Measurements from ENCODE around the gene ERGIC1.
A peak's percentile ranks its signal among the peaks of the same experiment; 100 is the strongest.
"Not testable (repeated sequence)": the region's sequence is repeated elsewhere in the genome, so short reads cannot be mapped to it uniquely, and the experiment has no call there.

The ERGIC1 gene

DNA sequence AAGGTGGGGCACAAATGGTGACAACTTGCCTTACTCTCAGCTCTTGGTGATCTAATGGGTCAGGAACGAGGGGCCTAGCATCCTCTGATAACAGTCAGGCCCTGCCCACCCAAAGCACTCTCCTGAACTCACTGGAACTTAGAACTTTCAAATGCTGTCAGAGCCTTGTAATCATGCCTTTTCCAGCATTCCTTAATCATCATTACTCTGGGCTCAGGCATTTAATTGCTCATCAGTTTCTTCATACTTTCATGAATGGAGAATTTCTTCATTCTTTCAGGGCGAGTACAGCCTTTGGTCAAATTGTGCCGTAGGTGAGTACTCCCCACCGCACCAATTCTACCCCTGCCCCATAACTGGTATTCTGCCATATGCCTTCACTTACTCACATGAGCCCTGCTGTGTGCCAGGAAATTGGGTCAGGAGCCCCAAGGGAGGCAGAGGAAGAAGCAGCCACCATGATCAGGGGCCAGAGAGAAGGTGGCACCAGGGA is 32.8 kb upstream of the ERGIC1 start:
- no peak for DNase-seq

DNA sequence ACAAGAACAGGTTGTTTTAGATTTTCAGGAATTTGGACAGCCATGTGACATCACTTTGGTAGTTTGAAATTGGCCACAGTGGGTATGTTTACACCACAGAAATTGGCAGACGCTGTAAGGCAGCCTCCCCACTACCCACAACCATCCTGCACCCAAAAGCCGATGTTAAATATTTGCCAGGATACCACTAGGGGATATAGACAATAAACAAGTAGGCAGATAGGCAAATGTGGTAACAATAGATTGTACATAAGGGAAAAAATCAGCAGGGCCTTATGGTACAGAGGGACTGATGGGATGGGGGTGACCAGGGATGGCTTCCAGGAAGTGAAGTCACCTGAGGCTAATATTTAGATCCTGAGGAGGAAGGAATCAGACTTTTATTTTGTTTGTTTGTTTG is 31.9 kb upstream of the ERGIC1 start:
- DNase-seq = no peak

DNA sequence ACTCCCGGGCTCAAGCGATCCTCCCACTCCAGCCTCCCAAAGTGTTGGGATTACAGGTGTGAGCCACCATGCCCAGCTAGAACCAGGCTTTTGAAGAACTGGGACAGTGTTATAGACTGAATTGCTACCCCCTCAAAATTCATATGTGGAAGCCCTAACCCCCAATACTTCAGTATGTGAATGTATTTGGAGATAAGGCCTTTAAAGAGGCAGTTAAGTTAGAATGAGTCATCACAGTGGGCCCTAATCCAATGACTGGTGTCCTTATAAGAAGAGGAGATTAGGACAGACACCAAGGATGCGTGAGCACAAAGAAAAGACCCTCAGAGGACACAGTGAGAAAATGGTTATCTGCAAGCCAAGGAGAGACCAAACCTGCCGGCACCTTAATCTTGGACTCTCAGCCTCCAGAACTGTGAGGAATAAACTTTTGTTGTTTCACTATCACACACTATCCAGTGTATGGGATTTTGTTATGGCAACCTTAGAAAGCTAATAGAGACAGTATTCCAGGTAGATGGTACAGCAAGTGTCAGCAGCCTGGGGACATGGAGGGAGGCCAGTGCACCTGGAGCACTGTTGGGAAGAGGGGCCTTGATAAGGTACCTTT is 31.4 kb upstream of the ERGIC1 start:
- no peak for DNase-seq

DNA sequence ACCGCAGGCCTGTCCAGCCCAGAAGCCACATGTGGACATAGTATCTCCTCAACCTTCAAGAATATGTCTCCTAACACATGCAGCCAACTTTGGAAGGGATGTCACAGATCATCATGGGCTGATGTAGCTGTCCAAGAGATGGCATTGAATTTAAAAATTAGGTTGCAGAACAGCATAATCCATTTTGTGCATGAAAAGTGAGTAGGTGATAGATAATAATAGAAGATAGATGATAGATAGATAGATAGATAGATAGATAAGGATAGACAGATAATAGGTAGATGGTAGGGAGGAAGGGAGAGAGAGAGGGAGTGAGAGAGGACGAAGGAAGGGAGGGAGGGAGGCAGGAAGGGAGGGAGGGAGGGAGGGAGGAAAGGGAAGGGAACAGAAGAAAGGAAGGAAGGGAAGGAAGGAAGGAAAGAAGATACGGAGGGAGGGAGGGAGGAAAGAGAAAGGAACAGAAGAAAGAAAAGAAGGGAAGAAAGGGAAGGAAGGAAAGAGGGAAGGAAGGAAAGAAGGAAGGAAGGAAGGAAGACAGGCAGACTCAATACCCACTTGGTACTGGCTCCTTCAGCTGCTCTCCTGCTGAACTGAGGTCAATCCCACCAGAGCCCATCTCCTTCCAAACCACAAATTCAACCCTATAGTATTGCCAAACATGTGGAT is 28.9 kb upstream of the ERGIC1 start:
- DNase-seq = no peak

DNA sequence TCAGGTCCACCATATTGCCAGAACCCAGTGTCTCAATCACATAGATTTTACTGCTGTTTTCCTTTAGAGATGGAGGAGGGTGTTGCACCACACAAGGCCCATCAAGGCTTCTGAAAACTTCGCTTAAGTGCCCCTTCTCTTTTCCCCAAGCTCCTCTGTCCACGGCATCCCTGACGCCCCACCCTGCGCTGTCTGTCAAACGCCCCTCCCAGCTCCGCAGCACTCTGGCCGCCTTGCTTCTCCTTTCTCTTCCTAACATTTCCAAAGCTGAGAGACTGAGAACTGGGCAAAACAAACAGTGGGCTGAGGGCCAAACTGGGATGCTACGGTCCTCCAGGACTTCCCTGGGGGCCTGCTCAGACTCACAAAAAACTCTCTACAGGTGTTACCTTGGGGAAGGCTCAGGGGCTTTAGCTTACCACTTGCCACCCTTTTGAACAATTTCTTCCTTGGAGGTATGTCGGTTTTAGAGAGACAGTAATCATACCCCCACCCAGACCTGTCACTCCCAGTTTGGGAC is 28.3 kb upstream of the ERGIC1 start:
- DNase-seq = peak in 2 of 14 donors; percentile 8 to 11

DNA sequence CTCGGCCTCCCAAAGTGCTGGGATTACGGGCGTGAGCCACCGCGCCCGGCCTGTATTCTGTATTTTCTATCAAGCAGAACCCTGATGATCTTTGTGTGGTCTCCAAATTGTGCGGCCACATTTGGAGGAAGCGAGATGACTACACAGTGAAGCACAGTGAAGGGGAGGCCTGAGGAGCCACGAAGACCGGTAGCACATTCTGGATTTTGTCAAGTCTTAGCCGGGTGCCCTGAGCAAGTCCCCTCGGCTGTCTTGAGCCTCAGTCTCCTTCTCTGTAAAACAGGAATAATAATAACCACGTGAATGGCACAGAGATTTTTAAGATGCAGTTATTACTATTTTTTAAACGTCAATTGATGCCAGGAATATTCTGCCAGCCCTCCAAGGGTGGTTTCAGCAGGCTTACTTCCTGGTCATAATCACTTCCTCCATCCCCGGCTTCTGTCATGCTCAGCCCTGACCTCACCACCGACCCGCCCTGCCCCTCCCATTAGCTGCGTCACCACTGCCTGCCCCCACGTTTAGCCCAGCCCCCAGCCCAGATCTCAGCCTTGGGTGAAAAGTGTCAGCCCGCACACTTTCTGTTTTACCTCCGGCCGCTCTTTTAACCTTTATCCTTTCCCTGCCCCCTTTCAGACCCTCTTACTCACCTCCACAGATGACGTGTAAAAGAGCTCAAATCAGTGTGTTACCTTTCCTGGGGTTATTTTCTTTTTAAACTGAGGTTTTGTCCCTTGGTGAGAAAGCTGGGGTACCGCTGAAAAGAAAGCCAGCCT is 27.0 kb upstream of the ERGIC1 start:
- DNase-seq = peak in 8 of 14 donors; percentile 12 to 51 (median 33)

DNA sequence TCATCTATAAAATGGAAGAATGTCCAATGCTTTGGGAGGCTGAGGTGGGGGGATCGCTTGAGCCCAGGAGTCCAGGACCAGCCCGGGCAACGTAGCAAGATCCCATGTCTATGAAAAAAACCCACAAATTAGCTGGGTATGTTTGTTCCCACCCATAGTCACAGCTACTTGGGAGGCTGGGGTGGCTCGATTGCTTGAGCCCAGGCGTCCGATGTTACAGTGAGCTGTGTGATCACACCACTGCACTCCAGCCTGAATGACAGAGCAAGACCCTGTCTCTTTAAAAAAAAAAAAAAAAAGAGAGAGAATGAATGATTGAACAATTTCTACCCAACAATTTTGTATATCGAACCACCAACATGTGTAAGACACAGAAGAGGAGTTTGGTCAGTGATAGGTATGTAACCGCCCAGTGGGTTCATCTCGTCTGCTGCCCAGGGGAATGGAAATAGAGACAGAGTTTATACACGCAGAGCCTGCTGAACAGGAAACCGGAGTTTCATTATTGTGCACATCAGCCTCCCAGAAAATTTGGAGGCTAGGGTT is 26.2 kb upstream of the ERGIC1 start:
- DNase-seq = no peak

DNA sequence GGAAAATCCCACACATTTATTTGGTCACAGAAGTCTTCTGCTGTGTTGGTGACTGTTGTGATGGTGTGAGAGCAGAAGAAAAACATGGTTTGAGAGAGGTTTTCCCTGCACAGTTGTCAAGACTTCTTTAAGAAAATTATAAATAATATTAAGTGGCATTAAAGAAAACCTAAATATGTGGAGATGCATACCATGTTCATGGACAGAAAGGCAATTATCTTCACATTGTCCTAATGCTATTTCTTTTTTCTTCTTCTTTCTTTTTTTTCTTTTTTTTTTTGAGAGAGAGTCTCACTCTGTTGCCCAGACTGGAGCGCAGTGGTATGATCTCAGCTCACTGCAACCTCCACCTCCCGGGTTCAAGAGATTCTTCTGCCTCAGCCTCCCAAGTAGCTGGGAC is 24.3 kb upstream of the ERGIC1 start:
- DNase-seq = no peak

DNA sequence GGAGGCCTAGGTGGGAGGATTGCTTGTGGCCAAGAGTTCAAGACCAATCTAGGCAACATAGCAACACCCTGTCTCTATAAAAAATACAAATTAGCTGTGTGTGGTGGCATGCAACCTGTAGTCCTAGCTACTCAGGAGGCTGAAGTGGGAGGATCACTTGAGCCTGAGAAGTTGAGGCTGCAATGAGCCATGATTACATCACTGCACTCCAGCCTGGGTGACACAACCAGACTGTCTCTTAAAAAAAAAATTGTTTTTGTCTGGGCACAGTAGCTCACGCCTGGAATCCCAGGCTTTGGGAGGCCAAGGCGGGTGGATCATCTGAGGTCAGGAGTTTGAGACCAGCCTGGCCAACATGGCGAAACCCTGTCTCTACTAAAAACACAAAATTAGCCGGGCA is 23.1 kb upstream of the ERGIC1 start:
- DNase-seq = not testable (repeated sequence)

DNA sequence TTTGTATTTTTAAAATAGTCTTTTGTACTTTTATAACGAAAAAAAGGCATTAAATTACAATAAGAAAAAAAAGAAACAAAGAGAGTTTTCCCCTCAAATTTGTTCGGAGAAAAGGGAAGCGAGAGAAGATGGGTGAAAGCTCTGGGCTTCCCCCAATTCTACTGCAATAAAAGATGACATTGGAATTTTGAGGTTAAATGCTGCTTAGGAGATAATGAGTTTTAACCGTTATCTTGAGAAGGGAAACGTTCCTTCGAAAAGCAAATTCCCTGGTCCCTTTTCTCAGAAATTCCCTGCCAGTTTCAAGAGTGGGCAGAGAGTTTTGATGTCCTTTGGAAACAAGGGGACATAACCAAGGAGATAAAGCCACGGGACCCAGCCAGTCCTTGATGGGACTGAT is 18.4 kb upstream of the ERGIC1 start:
- no peak for DNase-seq

DNA sequence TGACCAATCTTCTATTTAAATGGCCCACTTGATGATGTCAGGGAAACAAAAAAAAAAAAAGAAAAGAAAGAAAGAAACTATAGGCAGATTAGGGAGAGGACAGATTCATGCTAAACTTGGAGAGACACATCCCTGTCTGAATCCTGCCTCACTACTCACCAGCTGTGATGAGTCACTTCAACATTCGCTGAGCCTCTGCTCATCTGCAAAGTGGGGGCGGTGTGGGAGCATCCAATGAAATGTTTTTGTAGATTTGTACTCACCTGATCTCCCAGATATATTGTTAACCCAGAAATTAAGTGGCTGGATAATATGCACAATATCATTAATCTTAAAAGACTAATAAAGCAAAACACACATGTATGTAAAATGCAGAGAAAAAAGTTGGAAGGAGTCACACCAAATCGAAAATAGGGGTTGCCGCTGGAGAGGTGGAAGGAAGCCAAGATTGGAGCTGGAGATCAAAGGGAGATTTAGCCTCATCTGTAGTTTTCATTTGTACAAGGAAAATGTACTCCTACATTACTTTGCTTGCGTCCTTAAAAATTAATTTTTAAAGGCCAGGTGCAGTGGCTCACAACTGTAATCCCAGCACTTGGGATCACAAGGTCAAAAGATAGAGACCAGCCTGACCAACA is 17.0 kb upstream of the ERGIC1 start:
- no peak for DNase-seq

DNA sequence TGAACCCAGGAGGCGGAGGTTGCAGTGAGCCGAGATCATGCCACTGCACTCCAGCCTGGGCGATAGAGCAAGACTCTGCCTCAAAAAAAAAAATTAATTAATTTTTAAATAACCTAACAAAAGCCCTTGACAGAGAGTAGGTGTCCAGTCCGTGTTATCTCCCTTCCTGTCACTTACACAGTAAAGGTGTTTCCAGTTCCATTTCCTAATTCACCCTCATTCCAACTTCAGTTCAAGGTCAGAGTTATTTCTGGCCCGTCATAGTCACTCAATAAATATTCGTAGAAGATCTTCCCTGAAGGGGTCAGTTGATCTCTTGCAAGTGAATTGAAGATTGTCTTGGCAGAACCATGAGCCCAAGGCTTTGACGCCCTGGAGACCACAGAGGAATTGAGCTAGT is 16.4 kb upstream of the ERGIC1 start:
- DNase-seq = no peak

DNA sequence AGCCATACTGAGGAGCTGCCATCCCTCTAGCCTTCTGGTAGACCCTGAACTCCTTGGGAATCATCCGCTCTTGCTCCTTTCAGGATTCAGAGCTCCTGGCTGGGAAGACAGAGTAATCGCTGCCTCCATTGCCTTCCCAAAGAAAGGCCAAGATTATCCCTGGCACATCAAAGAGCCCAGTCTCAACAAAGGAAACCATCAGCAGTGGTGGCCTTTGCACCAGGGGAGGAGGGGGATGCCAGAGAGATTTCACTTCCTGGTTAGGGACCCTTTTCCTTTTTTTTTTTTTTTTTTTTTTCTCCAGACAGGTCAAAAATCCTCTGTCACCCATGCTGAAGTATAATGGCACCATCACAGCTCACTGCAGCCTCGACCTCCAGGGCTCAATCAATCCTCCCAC is 16.0 kb upstream of the ERGIC1 start:
- no peak for DNase-seq

DNA sequence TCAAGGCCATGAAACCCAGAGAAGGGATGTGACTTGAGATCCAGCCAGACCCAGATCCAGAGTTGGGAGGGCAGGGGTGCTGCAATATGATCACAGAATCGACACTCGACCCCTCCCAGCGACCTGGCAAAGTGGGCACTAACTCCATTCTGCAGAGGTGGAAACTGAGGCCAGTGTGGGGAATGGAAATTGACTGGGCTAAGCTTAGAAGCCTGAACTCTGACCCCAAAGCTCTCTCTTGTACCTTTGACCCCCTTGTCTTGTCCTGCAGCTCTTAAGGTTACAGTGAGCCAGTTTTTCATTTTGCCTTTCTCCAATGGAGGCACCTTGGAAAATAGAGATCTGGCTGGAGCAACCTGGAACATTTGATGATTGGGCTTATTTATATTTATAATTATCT is 14.5 kb upstream of the ERGIC1 start:
- no peak for DNase-seq

DNA sequence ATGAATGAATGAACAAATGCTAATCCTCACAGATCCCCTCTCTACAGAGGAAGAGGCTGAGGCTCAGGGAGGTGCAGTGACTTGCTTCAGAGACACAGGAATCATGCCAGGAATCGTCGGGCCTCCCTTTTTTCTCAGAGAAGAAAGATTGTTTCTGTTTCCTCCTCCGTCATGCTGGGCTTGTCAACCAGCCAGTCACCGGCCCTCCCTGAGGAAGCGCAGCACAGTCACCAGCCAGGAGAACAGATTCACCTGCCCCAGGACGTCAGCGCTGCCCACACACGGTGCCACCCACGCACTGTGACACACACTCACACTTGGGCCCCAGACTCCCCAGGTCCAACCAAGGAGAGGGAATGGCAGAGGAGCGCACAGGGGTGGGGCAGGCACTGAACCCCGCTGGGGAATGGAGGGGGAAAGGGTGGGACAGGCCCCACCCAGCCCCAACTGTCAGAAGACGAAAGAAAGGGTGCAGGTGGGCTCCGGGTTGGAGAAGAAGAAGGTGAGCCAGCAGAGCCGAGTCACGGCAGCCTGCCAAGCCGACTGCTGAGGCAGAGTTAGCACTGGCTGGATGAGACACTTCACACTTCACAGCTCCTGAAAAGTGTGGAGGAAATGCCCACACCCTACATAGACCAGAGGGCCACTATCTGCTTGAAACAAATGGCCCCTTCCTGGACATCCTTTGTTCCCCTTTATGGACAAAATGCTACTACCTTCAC is 13.8 kb upstream of the ERGIC1 start:
- peak in 1 of 14 donors; percentile 59 for DNase-seq

DNA sequence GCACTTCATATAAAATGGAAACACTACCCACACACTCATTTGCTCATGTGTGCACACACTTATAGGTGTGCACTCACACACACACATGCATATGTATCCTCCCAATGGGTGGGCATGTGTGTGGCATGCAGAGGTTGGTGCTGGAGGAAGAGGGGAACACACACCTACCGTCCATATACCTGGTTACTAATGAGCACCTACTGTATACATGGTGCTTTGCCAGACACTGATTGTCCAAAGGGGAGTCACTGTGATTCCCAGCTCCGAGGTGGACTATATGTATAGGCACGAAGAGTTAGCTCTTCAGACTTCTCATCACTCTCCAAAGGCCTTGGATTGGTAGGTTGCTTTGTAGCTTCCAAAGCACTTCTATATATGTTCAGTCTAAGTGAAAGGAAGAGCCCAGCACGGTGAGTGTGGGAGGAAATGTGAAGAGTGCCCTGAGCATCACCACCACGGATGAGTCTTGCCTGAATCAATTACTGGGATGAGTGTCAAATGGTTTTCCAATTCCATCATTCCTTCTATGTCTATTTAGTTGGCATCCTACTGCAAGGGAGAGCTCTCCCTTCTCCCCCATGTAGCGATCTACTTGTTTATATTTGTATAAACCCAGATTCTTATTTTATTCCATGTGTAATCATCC is 12.6 kb upstream of the ERGIC1 start:
- DNase-seq = no peak

DNA sequence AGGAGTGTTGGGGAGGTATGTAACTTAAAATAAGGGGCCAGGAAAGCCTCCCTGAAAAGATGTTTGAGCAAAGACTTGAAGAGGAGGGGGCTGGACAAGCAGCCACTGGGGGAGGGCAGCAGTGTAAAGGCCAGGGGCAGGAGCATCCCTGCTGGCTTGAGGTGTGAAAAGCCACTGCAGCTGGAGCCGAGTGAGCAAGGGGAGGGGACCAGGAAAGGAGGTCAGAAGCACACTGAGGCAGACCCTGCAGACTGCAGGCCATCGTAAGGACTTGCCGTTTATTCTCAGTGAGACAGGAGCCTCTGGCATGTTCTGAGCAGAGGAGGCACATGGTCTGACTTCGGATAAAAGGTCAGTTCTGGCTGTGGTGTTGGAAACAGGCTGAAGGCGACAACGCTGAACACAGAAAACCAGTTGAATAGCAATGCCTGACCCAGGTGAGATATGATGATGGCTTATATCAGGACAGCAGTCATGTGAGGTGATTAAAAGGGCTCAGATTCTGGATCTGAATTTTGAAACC is 10.2 kb upstream of the ERGIC1 start:
- DNase-seq = no peak

DNA sequence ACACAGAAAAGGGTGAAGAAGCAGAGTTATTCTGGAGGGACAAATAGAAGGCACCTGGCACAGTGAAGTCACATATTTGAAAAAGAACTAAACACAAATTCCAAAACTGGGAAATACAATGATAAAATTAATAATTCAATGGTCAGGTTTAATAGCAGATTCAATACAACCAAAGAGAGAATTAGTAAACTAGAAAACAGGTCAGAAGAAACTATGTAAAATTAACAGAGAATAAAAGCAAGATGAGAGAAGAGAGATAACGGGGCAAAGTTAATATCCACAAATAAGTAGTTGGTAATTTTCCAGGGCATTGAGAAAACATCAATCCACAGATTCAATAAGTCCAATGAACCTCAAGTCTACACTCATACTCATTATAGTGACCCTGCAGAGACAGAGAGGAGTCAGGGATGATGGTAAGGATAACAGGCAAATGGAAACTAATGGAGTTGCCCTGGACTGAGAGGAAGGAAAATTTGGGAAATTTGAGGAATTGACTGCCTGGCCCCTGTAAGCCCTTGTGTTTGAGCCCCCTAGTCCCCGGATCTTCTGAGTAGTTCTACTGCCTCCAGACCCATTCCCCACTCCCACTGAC is 8.3 kb upstream of the ERGIC1 start:
- DNase-seq = no peak

DNA sequence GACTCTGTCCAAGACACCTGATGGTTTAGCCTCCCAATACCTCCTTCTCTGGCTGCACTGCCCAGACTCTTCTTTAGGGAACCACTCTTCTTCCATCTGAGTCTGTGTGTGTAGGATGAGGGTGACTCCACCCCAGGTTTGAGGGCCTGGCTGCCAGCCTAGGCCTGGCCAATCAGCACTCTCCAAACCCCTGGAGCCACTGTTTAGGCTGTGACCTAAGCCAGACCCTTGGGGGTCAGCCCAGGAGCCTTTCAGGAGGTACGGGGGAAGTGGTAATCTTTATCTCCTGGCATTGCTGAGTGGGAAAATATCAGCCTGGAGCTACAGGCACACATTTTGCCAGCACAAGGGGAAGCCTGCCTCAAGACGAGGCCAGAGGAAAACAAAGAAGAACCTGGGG is 6.2 kb upstream of the ERGIC1 start:
- no peak for DNase-seq

DNA sequence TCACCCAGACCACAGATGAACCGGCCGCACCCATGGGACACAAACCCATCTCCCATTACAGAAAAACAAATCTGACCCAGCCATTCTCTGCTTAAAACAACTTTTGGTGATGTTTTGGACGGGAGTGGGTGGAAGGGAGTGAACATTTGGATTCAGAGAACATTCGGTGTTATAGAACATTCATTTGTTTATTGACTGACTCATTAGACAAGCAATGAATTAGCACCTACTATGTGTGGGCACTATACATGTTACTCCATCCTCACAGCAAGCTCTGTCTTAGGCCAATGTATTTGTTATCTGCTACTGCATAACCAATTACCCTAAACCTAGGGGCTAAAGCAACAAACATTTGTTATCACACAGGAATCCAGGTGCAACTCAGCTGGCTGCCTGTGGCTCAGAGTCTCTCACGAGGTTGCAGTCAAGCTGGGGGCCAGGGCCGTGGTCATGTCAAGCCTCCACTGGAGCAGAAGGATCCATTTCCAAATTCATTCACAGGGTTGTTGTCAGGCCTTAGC is 5.1 kb upstream of the ERGIC1 start:
- DNase-seq = no peak

All from C1 segment of cervical spinal cord (tissue), 14 donors.